Astrocyte (in vitro differentiated cells and primary cell): ENCODE data around the gene DGKZ. TPM values are rescaled to one million over a fixed set of nuclear protein-coding genes. Genes with fewer than 3 reads are reported as not detected.
A peak's percentile ranks its signal among the peaks of the same experiment; 100 is the strongest.
"Not testable (repeated sequence)": the region's sequence is repeated elsewhere in the genome, so short reads cannot be mapped to it uniquely, and the experiment has no call there.

Experiments
- DNase-seq: peaks from one replicate; pipeline ENCODE4 v3.0.0-alpha.2; 2010; ENCODE audit warnings: low read depth
- FAIRE-seq: peaks from 2 replicates; lab custom pipeline; 2011; peaks lifted over from hg19 to GRCh38; lab: Jason Lieb, UNC
- H2AFZ ChIP-seq: 2 replicates; pipeline ENCODE4 v1.6.0; 2012; ENCODE audit warnings: low read depth, low read length, inconsistent platforms
- H3K27ac ChIP-seq: 2 replicates; pipeline ENCODE4 v1.5.1; 2011; ENCODE audit warnings: low read depth, low read length, inconsistent platforms
- H3K27me3 ChIP-seq: 2 replicates; pipeline ENCODE4 v1.6.0; 2011; ENCODE audit warnings: low read length, inconsistent platforms; ENCODE audit not compliant: insufficient read depth
- H3K36me3 ChIP-seq: 2 replicates; pipeline ENCODE4 v1.5.1; 2011; ENCODE audit warnings: low read length, inconsistent platforms; ENCODE audit not compliant: insufficient read depth
- H3K4me1 ChIP-seq: 2 replicates; pipeline ENCODE4 v1.5.1; 2011; ENCODE audit warnings: low read length, inconsistent platforms; ENCODE audit not compliant: insufficient read depth
- H3K4me2 ChIP-seq: 2 replicates; pipeline ENCODE4 v1.6.0; 2012; ENCODE audit warnings: low read length, inconsistent platforms
- H3K4me3 ChIP-seq: 2 replicates; pipeline ENCODE4 v1.5.1; 2011; ENCODE audit warnings: low read depth, mild to moderate bottlenecking, low read length, inconsistent platforms; ENCODE audit not compliant: insufficient read depth
- H3K79me2 ChIP-seq: 2 replicates; pipeline ENCODE4 v1.6.0; 2012; ENCODE audit warnings: mild to moderate bottlenecking, low read length, inconsistent platforms; ENCODE audit not compliant: insufficient read depth
- H3K9ac ChIP-seq: 2 replicates; pipeline ENCODE4 v1.6.0; 2012; ENCODE audit warnings: mild to moderate bottlenecking, low read length, inconsistent platforms
- H3K9me3 ChIP-seq: 2 replicates; pipeline ENCODE4 v1.5.1; 2012; ENCODE audit warnings: low read depth, mild to moderate bottlenecking, low read length, inconsistent platforms; ENCODE audit not compliant: insufficient read depth
- H4K20me1 ChIP-seq: 2 replicates; pipeline ENCODE4 v1.6.0; 2012; ENCODE audit warnings: low read length, inconsistent platforms; ENCODE audit not compliant: insufficient read depth
- H3K27ac Mint-ChIP-seq: one replicate; pipeline ENCODE4 v1.8.0; 2021; ENCODE audit warnings: mild to moderate bottlenecking, mixed read lengths; ENCODE audit not compliant: unreplicated experiment
- H3K27me3 Mint-ChIP-seq: one replicate; pipeline ENCODE4 v1.8.0; 2021; ENCODE audit warnings: low read depth, mixed read lengths; ENCODE audit not compliant: unreplicated experiment
- H3K36me3 Mint-ChIP-seq: one replicate; pipeline ENCODE4 v1.8.0; 2021; ENCODE audit warnings: low read depth, mixed read lengths; ENCODE audit not compliant: unreplicated experiment
- H3K4me1 Mint-ChIP-seq: one replicate; pipeline ENCODE4 v1.8.0; 2021; ENCODE audit warnings: low read depth, mixed read lengths; ENCODE audit not compliant: unreplicated experiment
- H3K4me3 Mint-ChIP-seq: one replicate; pipeline ENCODE4 v1.8.0; 2021; ENCODE audit warnings: mild to moderate bottlenecking, moderate library complexity, mixed read lengths; ENCODE audit not compliant: unreplicated experiment
- H3K9me3 Mint-ChIP-seq: one replicate; pipeline ENCODE4 v1.8.0; 2021; ENCODE audit warnings: mild to moderate bottlenecking, mixed read lengths; ENCODE audit not compliant: unreplicated experiment
- EZH2 ChIP-seq: IDR thresholded peaks from 2 replicates; pipeline ENCODE4 v1.6.1; 2012; ENCODE audit warnings: mild to moderate bottlenecking, low read length, inconsistent platforms; ENCODE audit not compliant: insufficient read depth
- total RNA-seq: library from RNA; stranded (reverse); gene quantifications from 2 replicates; pipeline ENCODE4 v1.2.1, GENCODE V29; 2021
- TF ChIP-seq, protein P1 (sequence below): IDR thresholded peaks from 2 replicates; pipeline ENCODE4 v1.5.1; 2011; ENCODE audit warnings: low read depth, mild to moderate bottlenecking, inconsistent platforms, low read length, moderate library complexity; ENCODE audit not compliant: insufficient read depth

The DGKZ gene
- total RNA-seq, 1 donor from 2014 or later = 59.3 TPM

DNA sequence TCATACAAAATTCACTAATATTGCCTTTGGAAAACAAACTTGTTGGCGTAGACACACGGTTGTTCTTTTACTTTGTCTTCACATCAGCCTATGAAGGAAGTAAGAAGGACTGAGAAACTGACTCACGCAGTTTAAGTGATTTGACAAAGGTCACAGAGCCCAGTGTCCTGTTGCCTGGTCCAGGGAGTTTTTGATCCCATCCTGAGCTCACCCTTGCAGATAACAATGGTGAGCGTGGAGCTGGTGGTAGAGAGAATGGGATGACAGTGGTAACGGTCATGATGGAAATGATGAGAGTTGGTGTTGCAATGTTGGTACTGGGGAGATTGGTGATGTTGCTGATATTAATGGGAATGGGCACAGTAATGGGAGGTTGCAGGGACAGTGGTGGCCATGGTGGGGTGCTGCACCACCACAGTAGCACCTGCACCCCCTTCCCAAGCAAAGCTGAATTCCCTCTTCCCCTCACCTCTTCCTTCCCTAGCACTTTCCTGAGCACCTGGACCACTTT, 47.8 kb upstream of the DGKZ start:
- TF ChIP-seq, protein P1, sequence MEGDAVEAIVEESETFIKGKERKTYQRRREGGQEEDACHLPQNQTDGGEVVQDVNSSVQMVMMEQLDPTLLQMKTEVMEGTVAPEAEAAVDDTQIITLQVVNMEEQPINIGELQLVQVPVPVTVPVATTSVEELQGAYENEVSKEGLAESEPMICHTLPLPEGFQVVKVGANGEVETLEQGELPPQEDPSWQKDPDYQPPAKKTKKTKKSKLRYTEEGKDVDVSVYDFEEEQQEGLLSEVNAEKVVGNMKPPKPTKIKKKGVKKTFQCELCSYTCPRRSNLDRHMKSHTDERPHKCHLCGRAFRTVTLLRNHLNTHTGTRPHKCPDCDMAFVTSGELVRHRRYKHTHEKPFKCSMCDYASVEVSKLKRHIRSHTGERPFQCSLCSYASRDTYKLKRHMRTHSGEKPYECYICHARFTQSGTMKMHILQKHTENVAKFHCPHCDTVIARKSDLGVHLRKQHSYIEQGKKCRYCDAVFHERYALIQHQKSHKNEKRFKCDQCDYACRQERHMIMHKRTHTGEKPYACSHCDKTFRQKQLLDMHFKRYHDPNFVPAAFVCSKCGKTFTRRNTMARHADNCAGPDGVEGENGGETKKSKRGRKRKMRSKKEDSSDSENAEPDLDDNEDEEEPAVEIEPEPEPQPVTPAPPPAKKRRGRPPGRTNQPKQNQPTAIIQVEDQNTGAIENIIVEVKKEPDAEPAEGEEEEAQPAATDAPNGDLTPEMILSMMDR = no peak
- TF ChIP-seq EZH2 = no peak
- Histone ChIP-seq H3K36me3 (peaks cover 4% of the 10 kb centered on the region), H3K4me1 (peaks cover 54% of the 10 kb centered on the region), H3K9ac (peak overlapping the region; percentile 44), H3K79me2 (peaks cover 62% of the 10 kb centered on the region), H3K27ac (peak overlapping the region; percentile 100), H3K4me2 (peak overlapping the region; percentile 71), H3K27me3 (no peaks in the 10 kb centered on the region), H2AFZ (no peak overlapping the region), H3K4me3 (peak overlapping the region; percentile 30), H4K20me1 (peaks cover 20% of the 10 kb centered on the region), H3K9me3 (no peaks in the 10 kb centered on the region)
- peak overlapping the region; percentile 56 for H3K27ac Mint-ChIP-seq
- DNase-seq = no peak
- H3K4me3 Mint-ChIP-seq = peak overlapping the region; percentile 14
- H3K36me3 Mint-ChIP-seq = peaks cover 14% of the 10 kb centered on the region
- H3K27me3 Mint-ChIP-seq = no peaks in the 10 kb centered on the region
- no peak for FAIRE-seq
- H3K9me3 Mint-ChIP-seq = no peaks in the 10 kb centered on the region
- H3K4me1 Mint-ChIP-seq = peaks cover 40% of the 10 kb centered on the region

DNA sequence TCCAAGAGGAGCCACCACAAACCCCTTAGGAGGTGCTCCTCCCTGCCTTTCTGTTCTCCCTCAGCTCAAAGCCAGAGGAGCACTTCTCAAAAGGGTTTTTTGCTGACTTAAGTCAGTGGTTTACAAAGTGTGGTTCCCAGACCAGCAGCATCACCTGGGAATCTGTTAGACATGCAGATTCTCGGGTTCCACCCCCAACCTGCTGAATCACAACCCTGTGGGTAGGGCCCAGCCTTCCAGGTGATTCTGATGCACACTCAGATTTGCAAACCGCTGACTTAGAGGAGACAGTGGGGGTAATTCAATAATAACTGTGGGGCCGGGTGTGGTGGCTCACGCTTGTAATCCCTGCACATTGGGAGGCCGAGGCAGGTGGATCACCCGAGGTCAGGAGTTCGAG, 47.0 kb upstream of the DGKZ start:
- no peaks in the 10 kb centered on the region for H3K9me3 ChIP-seq
- Mint-ChIP-seq H3K27ac (no peak overlapping the region), H3K4me1 (peaks cover 39% of the 10 kb centered on the region), H3K9me3 (no peaks in the 10 kb centered on the region), H3K27me3 (no peaks in the 10 kb centered on the region), H3K36me3 (peaks cover 14% of the 10 kb centered on the region), H3K4me3 (no peak overlapping the region)
- H3K36me3 ChIP-seq = peaks cover 4% of the 10 kb centered on the region
- no peak overlapping the region for H2AFZ ChIP-seq
- peaks cover 46% of the 10 kb centered on the region for H3K4me1 ChIP-seq
- H3K4me2 ChIP-seq = no peak overlapping the region
- no peak for DNase-seq
- TF ChIP-seq, protein P1 = no peak
- no peak for TF ChIP-seq EZH2
- peaks cover 25% of the 10 kb centered on the region for H4K20me1 ChIP-seq
- H3K27me3 ChIP-seq = no peaks in the 10 kb centered on the region
- H3K4me3 ChIP-seq = no peak overlapping the region
- H3K27ac ChIP-seq = peak overlapping the region; percentile 100
- peaks cover 68% of the 10 kb centered on the region for H3K79me2 ChIP-seq
- FAIRE-seq = no peak
- H3K9ac ChIP-seq = no peak overlapping the region

DNA sequence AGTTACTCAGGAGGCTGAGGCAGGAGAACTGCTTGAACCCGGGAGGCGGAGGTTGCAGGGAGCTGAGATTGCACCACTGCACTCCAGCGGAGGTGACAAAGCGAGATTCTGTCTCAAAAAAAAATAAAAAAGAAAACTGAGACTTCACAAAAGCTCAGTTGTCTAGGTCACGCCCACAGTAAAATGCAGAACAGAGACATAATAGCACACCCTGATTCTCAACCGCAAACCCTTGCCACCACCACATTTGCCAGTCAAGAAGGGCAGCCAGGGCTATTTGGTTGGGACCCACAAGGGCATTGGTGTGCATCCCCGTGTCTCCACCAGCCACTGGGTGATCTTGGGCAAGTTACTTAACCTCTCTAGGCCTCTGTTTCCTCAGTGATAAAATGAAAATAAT, 44.4 kb upstream of the DGKZ start:
- Histone ChIP-seq H3K36me3 (peaks cover 4% of the 10 kb centered on the region), H4K20me1 (peaks cover 45% of the 10 kb centered on the region), H2AFZ (no peak overlapping the region), H3K27me3 (no peaks in the 10 kb centered on the region), H3K4me1 (peaks cover 21% of the 10 kb centered on the region), H3K9ac (no peak overlapping the region), H3K9me3 (no peaks in the 10 kb centered on the region), H3K4me3 (no peak overlapping the region), H3K27ac (no peak overlapping the region), H3K4me2 (no peak overlapping the region), H3K79me2 (peaks cover 53% of the 10 kb centered on the region)
- H3K27me3 Mint-ChIP-seq = no peaks in the 10 kb centered on the region
- peaks cover 30% of the 10 kb centered on the region for H3K4me1 Mint-ChIP-seq
- no peak for TF ChIP-seq EZH2
- TF ChIP-seq, protein P1 = no peak
- H3K4me3 Mint-ChIP-seq = no peak overlapping the region
- no peak for DNase-seq
- H3K36me3 Mint-ChIP-seq = peaks cover 16% of the 10 kb centered on the region
- H3K9me3 Mint-ChIP-seq = no peaks in the 10 kb centered on the region
- FAIRE-seq = no peak
- peak overlapping the region; percentile 15 for H3K27ac Mint-ChIP-seq

DNA sequence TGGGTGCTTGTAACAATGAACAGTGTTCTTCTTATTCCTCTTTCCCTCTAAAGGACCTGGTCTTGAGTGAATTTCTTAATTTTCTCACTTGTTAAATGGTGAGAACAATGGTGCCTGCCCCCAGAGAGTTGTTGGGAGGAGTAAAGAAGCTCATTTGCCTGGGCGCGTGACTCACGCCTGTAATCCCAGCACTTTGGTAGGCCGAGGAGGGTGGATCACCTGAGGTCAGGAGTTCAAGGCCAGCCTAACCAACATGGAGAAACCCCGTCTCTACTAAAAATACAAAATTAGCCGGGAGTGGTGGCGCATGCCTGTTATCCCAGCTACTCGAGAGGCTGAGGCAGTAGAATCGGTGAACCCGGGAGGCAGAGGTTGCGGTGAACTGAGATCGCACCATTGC, 43.2 kb upstream of the DGKZ start:
- H3K9me3 ChIP-seq, H3K27ac ChIP-seq, H2AFZ ChIP-seq, H3K4me3 Mint-ChIP-seq, H3K27ac Mint-ChIP-seq, H3K9ac ChIP-seq, DNase-seq, H3K36me3 ChIP-seq, H3K9me3 Mint-ChIP-seq, H3K27me3 ChIP-seq, H3K4me2 ChIP-seq, FAIRE-seq, H3K4me3 ChIP-seq, H3K27me3 Mint-ChIP-seq: not testable (repeated sequence)
- Mint-ChIP-seq H3K36me3 (peaks cover 14% of the 10 kb centered on the region), H3K4me1 (peaks cover 28% of the 10 kb centered on the region)
- Histone ChIP-seq H4K20me1 (peaks cover 51% of the 10 kb centered on the region), H3K79me2 (peaks cover 51% of the 10 kb centered on the region), H3K4me1 (peaks cover 16% of the 10 kb centered on the region)
